ENCODE measurements around the gene EIF2S3. TPM values are rescaled to one million over a fixed set of nuclear protein-coding genes. Genes with fewer than 3 reads are reported as not detected.
"Not testable (repeated sequence)": the region's sequence is repeated elsewhere in the genome, so short reads cannot be mapped to it uniquely, and the experiment has no call there.

The EIF2S3 gene
- total RNA-seq, 2 experiments from 2014 or later: 316 to 336 TPM

- POLR2A ChIA-PET; H3K4me3 Mint-ChIP-seq; H3K27me3 Mint-ChIP-seq; DNase-seq; H3K27ac Mint-ChIP-seq; ATAC-seq; H3K4me1 Mint-ChIP-seq; H3K36me3 Mint-ChIP-seq (ENCODE audit: low read depth); H3K9me3 Mint-ChIP-seq (ENCODE audit: low read depth): not testable (repeated sequence)
- CTCF ChIA-PET: interaction anchor here (0.6 kb wide), 1 partner anchor 94 kb away, joined by 3 read pairs; no protein-coding TSS in a partner anchor
- intact Hi-C loops (cut with DNase I, micrococcal nuclease): loop anchor here in 1 of 2 experiments (5.0 kb wide), 1 partner anchor 267 kb away; the partner anchor contains the start of gene SAT1
Observed at GRCh38 chrX:24049643-24050042, 5.1 kb upstream of the EIF2S3 start.

DNA sequence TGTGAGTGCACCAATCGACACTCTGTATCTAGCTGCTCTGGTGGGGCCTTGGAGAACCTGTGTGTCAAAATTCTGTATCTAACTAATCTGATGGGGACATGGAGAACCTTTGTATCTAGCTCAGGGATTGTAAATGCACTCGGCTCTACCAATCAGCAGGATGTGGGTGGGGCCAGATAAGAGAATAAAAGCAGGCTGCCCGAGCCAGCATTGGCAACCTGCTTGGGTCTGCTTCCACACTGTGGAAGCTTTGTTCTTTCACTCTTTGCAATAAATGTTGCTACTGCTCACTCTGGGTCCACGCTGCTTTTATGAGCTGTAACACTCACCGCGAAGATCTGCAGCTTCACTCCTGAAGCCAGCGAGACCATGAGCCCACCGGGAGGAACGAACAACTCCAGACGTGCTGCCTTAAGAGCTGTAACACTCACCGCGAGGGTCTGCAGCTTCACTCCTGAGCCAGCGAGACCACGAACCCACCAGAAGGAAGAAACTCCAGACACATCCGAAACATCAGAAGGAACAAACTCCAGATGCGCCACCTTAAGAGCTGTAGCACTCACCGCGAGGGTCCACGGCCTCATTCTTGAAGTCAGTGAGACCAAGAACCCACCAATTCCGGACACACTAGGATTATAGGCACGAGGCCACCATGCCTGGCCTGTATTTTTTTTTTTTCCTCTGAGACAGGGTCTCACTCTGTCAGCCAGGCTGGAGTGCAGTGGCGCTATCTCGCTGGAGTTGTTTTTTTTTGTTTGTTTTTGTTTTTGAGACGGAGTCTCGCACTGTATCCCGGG lies 4.0 kb upstream of the EIF2S3 start:
- DNase-seq; H3K9me3 Mint-ChIP-seq (ENCODE audit: low read depth); CTCF ChIA-PET; H3K4me1 Mint-ChIP-seq; H3K36me3 Mint-ChIP-seq (ENCODE audit: low read depth); H3K27me3 Mint-ChIP-seq; ATAC-seq: not testable (repeated sequence)
- intact Hi-C loops (cut with DNase I, micrococcal nuclease): loop anchor here in 1 of 2 experiments (5.0 kb wide), 1 partner anchor 268 kb away; the partner anchor contains the start of gene SAT1
- POLR2A ChIA-PET: interaction anchor here (0.6 to 1.1 kb wide), 2 partner anchors 9 to 24 kb away, joined by 3 to 4 read pairs; partner anchors contain the start of gene KLHL15
- Mint-ChIP-seq H3K4me3 (peak overlapping the region; percentile 47), H3K27ac (peak overlapping the region; percentile 73)

GRCh38 chrX:24055043-24055356 lies 244 bp downstream of the EIF2S3 start:
- ATAC-seq: peak; percentile 7
- H3K27ac Mint-ChIP-seq: no peak overlapping the region
- ChIA-PET POLR2A (interaction anchor here (0.6 to 2.8 kb wide), 6 partner anchors 29 to 274 kb away, joined by 3 to 31 read pairs (median 6); partner anchors contain the start of genes KLHL15 and SAT1), CTCF (interaction anchor here (0.6 to 2.8 kb wide), 10 partner anchors 12 to 316 kb away, joined by 3 to 32 read pairs (median 4); partner anchors contain the start of genes APOO, CXorf58 and KLHL15)
- no peaks in the 10 kb centered on the region for H3K27me3 Mint-ChIP-seq
- H3K4me1 Mint-ChIP-seq: peaks cover 10% of the 10 kb centered on the region
- H3K4me3 Mint-ChIP-seq: no peak overlapping the region
- peaks cover 16% of the 10 kb centered on the region for H3K36me3 Mint-ChIP-seq (ENCODE audit: low read depth)
- H3K9me3 Mint-ChIP-seq (ENCODE audit: low read depth): no peaks in the 10 kb centered on the region
- DNase-seq: no peak
- intact Hi-C loops (cut with DNase I, micrococcal nuclease): loop anchor here in 1 of 2 experiments (2.0 kb wide), 1 partner anchor 392 kb away; no protein-coding TSS in a partner anchor

DNA sequence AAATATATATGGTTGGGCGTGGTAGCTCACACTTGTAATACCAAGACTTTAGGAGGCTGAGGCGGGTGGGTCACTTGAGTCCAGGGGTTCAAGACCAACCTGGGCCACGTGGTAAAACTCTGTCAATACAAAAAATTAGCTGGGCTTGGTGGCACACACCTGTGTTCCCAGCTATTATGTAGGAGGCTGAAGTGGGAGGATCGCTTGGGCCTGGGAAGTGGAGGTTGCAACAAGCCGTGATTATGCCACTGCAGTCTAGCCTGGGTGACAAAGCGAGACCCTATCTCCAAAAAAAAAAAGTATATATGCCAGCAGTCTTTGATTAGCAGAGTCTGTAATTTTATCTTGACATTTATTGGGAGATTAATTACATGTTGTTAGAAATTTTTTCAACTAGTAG lies 8.7 kb downstream of the EIF2S3 start:
- CTCF ChIA-PET: interaction anchor here (0.7 kb wide), 1 partner anchor 155 kb away, joined by 3 read pairs; no protein-coding TSS in a partner anchor
- intact Hi-C loops (cut with DNase I, micrococcal nuclease): no loop called here
- DNase-seq: no peak
- H3K27me3 Mint-ChIP-seq: no peaks in the 10 kb centered on the region
- peaks cover 55% of the 10 kb centered on the region for H3K36me3 Mint-ChIP-seq (ENCODE audit: low read depth)
- no peak overlapping the region for H3K27ac Mint-ChIP-seq
- POLR2A ChIA-PET: no interaction called here
- H3K9me3 Mint-ChIP-seq (ENCODE audit: low read depth): no peaks in the 10 kb centered on the region
- no peak for ATAC-seq
- peaks cover 16% of the 10 kb centered on the region for H3K4me1 Mint-ChIP-seq
- H3K4me3 Mint-ChIP-seq: no peak overlapping the region

DNA sequence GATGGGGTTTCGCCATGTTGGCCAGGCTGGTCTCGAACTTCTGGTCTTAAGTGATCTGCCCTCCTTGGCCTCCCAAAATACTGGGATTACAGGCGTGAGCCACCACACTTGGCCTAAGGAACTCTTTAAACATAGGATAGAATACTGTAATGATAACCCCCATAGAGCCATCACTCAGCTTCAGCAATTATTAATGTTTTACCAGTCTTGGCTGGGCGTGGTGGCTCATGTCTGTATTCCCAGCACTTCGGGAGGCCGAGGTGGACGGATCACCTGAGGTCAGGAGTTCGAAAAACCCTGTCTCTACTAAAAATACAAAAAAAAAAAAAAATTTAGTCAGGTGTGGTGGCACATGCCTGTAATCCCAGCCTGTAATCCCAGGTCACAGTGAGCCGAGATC lies 15.1 kb downstream of the EIF2S3 start:
- POLR2A ChIA-PET: interaction anchor here (0.6 kb wide), 1 partner anchor 16 kb away, joined by 7 read pairs; no protein-coding TSS in a partner anchor
- peaks cover 37% of the 10 kb centered on the region for H3K36me3 Mint-ChIP-seq (ENCODE audit: low read depth)
- H3K27me3 Mint-ChIP-seq: no peaks in the 10 kb centered on the region
- H3K4me3 Mint-ChIP-seq: no peak overlapping the region
- no peaks in the 10 kb centered on the region for H3K9me3 Mint-ChIP-seq (ENCODE audit: low read depth)
- CTCF ChIA-PET: no interaction called here
- intact Hi-C loops (cut with DNase I, micrococcal nuclease): no loop called here
- no peak overlapping the region for H3K27ac Mint-ChIP-seq
- DNase-seq: no peak
- H3K4me1 Mint-ChIP-seq: peaks cover 1% of the 10 kb centered on the region
- ATAC-seq: no peak

DNA sequence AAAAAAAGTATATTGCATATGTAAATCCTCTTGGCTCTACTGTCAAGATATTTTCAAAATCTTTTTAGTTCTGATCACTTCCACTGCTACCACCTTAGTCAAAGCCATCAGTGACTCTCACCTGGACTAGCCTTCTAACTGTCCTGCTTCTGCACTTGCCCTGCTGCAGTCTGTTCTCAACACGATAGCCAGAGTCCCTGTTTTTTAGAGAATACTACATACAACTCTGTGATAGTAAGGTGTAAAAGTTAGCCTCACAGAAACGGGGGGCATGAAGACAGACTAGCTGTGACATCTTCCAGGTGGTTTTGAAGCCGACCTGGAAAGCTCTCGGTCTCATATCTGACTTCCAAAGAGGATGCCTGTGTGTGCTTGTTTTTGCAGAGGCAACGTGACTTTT lies 24.7 kb downstream of the EIF2S3 start:
- intact Hi-C loops (cut with DNase I, micrococcal nuclease): no loop called here
- H3K27me3 Mint-ChIP-seq: no peaks in the 10 kb centered on the region
- ChIA-PET POLR2A (no interaction called here), CTCF (no interaction called here)
- ATAC-seq (no peak), DNase-seq (no peak)
- peak overlapping the region; percentile 80 for H3K27ac Mint-ChIP-seq
- H3K9me3 Mint-ChIP-seq (ENCODE audit: low read depth): no peaks in the 10 kb centered on the region
- H3K4me1 Mint-ChIP-seq: peaks cover 27% of the 10 kb centered on the region
- H3K4me3 Mint-ChIP-seq: no peak overlapping the region
- H3K36me3 Mint-ChIP-seq (ENCODE audit: low read depth): peaks cover 34% of the 10 kb centered on the region

GRCh38 chrX:24080245-24080644 lies 25.5 kb downstream of the EIF2S3 start:
- peaks cover 29% of the 10 kb centered on the region for H3K36me3 Mint-ChIP-seq (ENCODE audit: low read depth)
- H3K27ac Mint-ChIP-seq: peak overlapping the region; percentile 92
- H3K4me1 Mint-ChIP-seq: peaks cover 27% of the 10 kb centered on the region
- H3K9me3 Mint-ChIP-seq (ENCODE audit: low read depth); H3K27me3 Mint-ChIP-seq: not testable (repeated sequence)
- peak; percentile 25 for DNase-seq
- H3K4me3 Mint-ChIP-seq: peak overlapping the region; percentile 53
- intact Hi-C loops (cut with DNase I, micrococcal nuclease): loop anchor here (1.0 to 10.0 kb wide), 8 partner anchors 26 to 615 kb away; partner anchors contain the start of genes EIF2S3 (in 1 of the 2), PDK3 (in 1 of the 2) and POLA1 (in 1 of the 2)
- ChIA-PET POLR2A (interaction anchor here (0.5 kb wide), 1 partner anchor 39 kb away, joined by 3 read pairs; no protein-coding TSS in a partner anchor), CTCF (interaction anchor here (1.6 kb wide), 1 partner anchor 121 kb away, joined by 4 read pairs; no protein-coding TSS in a partner anchor)
- ATAC-seq: peak; percentile 24

DNA sequence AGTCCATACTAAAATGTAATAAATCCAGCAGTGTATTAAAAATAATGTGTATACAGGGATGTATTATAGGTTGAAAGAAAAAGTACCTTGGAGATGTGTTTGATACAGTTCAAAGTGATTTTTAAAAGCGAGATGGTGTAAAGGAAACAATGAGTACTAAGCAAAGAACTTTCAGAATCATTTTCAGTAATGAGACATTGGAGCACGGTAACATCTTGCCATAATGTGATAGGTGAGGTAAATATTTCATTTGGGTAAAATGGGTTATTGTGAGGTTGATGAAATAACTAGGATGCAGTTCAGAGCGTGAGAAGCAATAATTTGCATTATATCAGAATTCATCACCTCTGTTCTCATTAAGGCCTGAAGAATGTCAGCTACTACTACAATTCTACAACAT lies 25.9 kb downstream of the EIF2S3 start:
- H3K27me3 Mint-ChIP-seq: no peaks in the 10 kb centered on the region
- H3K36me3 Mint-ChIP-seq (ENCODE audit: low read depth): peaks cover 25% of the 10 kb centered on the region
- ChIA-PET POLR2A (interaction anchor here (0.5 kb wide), 1 partner anchor 39 kb away, joined by 3 read pairs; no protein-coding TSS in a partner anchor), CTCF (interaction anchor here (1.6 kb wide), 1 partner anchor 121 kb away, joined by 4 read pairs; no protein-coding TSS in a partner anchor)
- intact Hi-C loops (cut with DNase I, micrococcal nuclease): loop anchor here (1.0 to 10.0 kb wide), 10 partner anchors 26 to 614 kb away; partner anchors contain the start of genes APOO (in 1 of the 2), EIF2S3 (in 1 of the 2), PDK3 (in 1 of the 2) and POLA1 (in 1 of the 2)
- peaks cover 27% of the 10 kb centered on the region for H3K4me1 Mint-ChIP-seq
- peak overlapping the region; percentile 53 for H3K4me3 Mint-ChIP-seq
- H3K9me3 Mint-ChIP-seq (ENCODE audit: low read depth): no peaks in the 10 kb centered on the region
- peak; percentile 77 for ATAC-seq
- no peak for DNase-seq
- peak overlapping the region; percentile 92 for H3K27ac Mint-ChIP-seq

DNA sequence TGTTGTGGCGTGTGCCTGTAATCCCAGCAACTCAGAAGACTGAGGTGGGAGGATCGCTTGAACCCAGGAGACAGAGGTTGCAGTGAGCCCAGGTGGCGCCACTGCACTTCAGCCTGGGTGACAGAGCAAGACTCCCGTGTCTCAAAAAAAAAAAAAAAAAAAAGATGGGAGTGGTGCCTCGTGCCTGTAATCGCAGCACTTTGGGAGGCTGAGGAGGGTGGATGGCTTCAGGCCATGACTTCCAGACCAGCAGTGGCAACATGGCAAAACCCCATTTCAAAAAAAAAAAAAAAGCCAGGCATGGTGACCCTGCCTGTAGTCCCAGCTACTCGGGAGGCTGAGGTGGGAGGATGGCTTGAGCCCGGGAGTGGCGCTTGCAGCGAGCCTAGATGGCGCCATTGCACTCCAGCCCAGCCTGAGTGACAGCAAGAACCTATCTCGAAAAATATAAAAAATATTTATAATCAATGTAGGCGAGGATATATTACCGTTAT lies 27.0 kb downstream of the EIF2S3 start:
- POLR2A ChIA-PET: no interaction called here
- H3K27ac Mint-ChIP-seq: no peak overlapping the region
- H3K4me3 Mint-ChIP-seq: no peak overlapping the region
- H3K9me3 Mint-ChIP-seq (ENCODE audit: low read depth): no peaks in the 10 kb centered on the region
- intact Hi-C loops (cut with DNase I, micrococcal nuclease): loop anchor here (1.0 to 10.0 kb wide), 9 partner anchors 57 to 613 kb away; partner anchors contain the start of genes APOO (in 1 of the 2), PDK3 (in 1 of the 2) and POLA1 (in 1 of the 2)
- ATAC-seq: peak; percentile 59
- H3K36me3 Mint-ChIP-seq (ENCODE audit: low read depth): peaks cover 19% of the 10 kb centered on the region
- DNase-seq: peak; percentile 74
- CTCF ChIA-PET: interaction anchor here (0.7 to 1.0 kb wide), 2 partner anchors 180 to 909 kb away, joined by 3 read pairs; no protein-coding TSS in a partner anchor
- H3K27me3 Mint-ChIP-seq: no peaks in the 10 kb centered on the region
- H3K4me1 Mint-ChIP-seq: peaks cover 27% of the 10 kb centered on the region

- Mint-ChIP-seq H3K27ac (no peak overlapping the region), H3K27me3 (no peaks in the 10 kb centered on the region), H3K4me1 (peaks cover 25% of the 10 kb centered on the region), H3K9me3 (ENCODE audit: low read depth) (no peaks in the 10 kb centered on the region), H3K4me3 (no peak overlapping the region), H3K36me3 (ENCODE audit: low read depth) (peaks cover 16% of the 10 kb centered on the region)
- CTCF ChIA-PET: interaction anchor here (1.0 kb wide), 1 partner anchor 181 kb away, joined by 3 read pairs; no protein-coding TSS in a partner anchor
- DNase-seq (no peak), ATAC-seq (no peak)
- POLR2A ChIA-PET: interaction anchor here (0.7 kb wide), 1 partner anchor 82 kb away, joined by 6 read pairs; no protein-coding TSS in a partner anchor
- intact Hi-C loops (cut with DNase I, micrococcal nuclease): loop anchor here (1.0 to 10.0 kb wide), 4 partner anchors 85 to 612 kb away; partner anchors contain the start of genes PDK3 (in 1 of the 2) and POLA1 (in 1 of the 2)
Observed at GRCh38 chrX:24082447-24082846, 27.7 kb downstream of the EIF2S3 start.

DNA sequence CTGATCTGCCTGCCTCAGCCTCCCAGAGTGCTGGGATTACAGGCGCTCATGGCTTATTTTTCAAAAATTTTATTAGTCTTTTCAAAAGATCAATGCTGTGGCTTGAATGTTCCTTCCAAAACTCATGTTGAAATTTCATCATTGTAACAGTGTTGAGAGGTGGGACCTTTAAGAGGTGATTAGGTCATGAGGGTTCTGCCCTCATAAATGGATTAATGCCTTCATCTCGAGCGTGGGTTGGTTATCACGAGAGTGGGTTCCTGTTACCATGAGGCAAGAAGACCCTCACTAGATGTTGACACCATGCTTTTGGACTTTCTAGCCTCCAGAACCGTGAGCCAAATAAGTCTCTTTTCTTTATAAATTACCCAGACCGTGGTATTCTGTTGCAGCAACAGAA lies 30.3 kb downstream of the EIF2S3 start:
- H3K4me1 Mint-ChIP-seq: peaks cover 12% of the 10 kb centered on the region
- POLR2A ChIA-PET: no interaction called here
- no peaks in the 10 kb centered on the region for H3K9me3 Mint-ChIP-seq (ENCODE audit: low read depth)
- H3K4me3 Mint-ChIP-seq: no peak overlapping the region
- ATAC-seq (no peak), DNase-seq (no peak)
- H3K27me3 Mint-ChIP-seq: no peaks in the 10 kb centered on the region
- no peak overlapping the region for H3K27ac Mint-ChIP-seq
- intact Hi-C loops (cut with DNase I, micrococcal nuclease): loop anchor here in 1 of 2 experiments (10.0 kb wide), 2 partner anchors 380 to 610 kb away; partner anchors contain the start of genes PDK3 and POLA1
- no peaks in the 10 kb centered on the region for H3K36me3 Mint-ChIP-seq (ENCODE audit: low read depth)
- CTCF ChIA-PET: no interaction called here
